ENCODE measurements around the gene UBR2. TPM values are rescaled to one million over a fixed set of nuclear protein-coding genes. Genes with fewer than 3 reads are reported as not detected.

The UBR2 gene
- total and polyA plus RNA-seq, 2 of the 4 experiments (the other 2 are of a cell fraction), result 7.7 to 32.3 TPM

DNA sequence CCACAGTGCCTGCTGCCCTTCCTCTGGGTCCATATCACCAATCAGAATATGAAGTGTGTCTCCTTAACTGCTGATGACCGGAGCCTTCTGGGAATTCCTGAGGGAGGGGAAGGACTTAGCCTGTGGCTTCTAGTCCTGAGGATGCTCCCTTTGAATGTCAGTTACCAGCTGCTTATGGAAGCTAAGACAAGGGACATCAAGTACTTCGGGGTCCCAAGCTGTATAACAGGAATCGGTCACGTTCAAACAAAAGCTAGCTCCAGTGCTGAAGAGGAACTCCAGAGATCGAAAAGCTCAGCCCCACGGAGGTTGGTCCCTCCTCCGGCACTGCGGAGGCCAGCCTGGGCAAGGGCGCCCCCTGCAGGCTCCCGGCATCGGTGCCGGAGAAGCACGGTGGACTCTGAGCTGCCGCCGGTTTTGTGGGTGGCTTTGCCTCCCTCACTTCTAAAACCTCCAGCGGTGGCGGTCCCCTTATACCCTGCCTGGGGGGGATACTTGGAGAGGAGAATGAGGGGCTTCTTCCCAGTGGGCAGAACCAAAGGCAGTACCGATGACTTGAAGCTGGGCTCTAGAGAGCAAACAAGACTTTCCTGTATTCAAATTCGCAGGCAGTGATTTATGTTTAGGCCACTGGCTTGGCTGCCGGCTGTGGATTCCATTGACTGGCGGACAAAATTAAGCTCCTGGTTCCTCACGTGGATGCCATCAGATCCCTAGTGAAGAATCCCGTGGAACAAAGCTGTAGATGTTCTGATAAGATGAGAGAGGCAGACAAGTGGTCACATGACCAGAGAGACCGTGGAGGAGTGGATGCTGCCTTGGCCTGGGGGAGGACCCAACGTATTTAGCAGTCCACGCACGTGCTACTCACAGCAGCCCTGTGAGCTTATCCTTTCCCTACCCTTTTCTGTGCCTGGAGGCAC is 16.2 kb upstream of the UBR2 start:
- no peaks in the 10 kb centered on the region for H3K9me3 ChIP-seq (ENCODE audit: control insufficient read depth, insufficient read depth, low read length)
- intact Hi-C loops (cut with micrococcal nuclease), result loop anchor here (1.0 to 5.0 kb wide), 4 partner anchors 96 to 472 kb away; partner anchors contain the start of genes MRPS10 and TRERF1
- H3K4ac ChIP-seq (ENCODE audit: low read depth, low read length), result peak overlapping the region; percentile 99
- peak overlapping the region; percentile 98 for H2BK20ac ChIP-seq (ENCODE audit: low read depth, low read length)
- in situ Hi-C loops (cut with MboI; ENCODE audit: low sequenced_read_pairs), result loop anchor here (5.0 to 10.0 kb wide), 2 partner anchors 285 to 473 kb away; no protein-coding TSS in a partner anchor
- peak overlapping the region; percentile 97 for H2AFZ ChIP-seq (replicated peaks; ENCODE audit: low read length, poor library complexity)
- peak overlapping the region; percentile 88 for H3K56ac ChIP-seq (ENCODE audit: extremely low read depth, insufficient read depth, low read length)
- no peaks in the 10 kb centered on the region for H4K20me1 ChIP-seq (ENCODE audit: insufficient read depth, low read length)
- H3K4me2 ChIP-seq (ENCODE audit: low read depth, low read length), result peak overlapping the region; percentile 77
- dilution Hi-C loops (cut with HindIII; ENCODE audit: low sequenced_read_pairs, unreplicated experiment), result no loop called here
- H2BK5ac ChIP-seq (ENCODE audit: low read depth, low read length, poor library complexity, severe bottlenecking), result peak overlapping the region; percentile 87
- H3K27ac ChIP-seq (ENCODE audit: insufficient read depth, low read length), result peak overlapping the region; percentile 62
- 0 out of 4 replicates have a peak, but pooled peaks cover 0 to 2% of the 10 kb centered on the region in 2 experiments for H3K79me1 ChIP-seq (ENCODE audit: low read depth in 1 of 2, low read length in 2 of 2)
- H3K27me3 ChIP-seq (ENCODE audit: control insufficient read depth, insufficient read depth, low read length), result no peaks in the 10 kb centered on the region
- peak overlapping the region; percentile 100 for H3K14ac ChIP-seq (replicated peaks; ENCODE audit: low read depth, low read length)
- peak overlapping the region; percentile 91 for H2BK15ac ChIP-seq (ENCODE audit: low read depth, low read length)
- H3K4me1 ChIP-seq (ENCODE audit: control insufficient read depth, insufficient read depth, low read length), result 0 out of 2 replicates have a peak, but pooled peaks cover 3% of the 10 kb centered on the region
- peaks cover 6% of the 10 kb centered on the region; the same call in 1 of the 2 replicates for H3K9me1 ChIP-seq (ENCODE audit: insufficient read depth, low read length)
- peak overlapping the region; percentile 55 to 96 for H4K8ac ChIP-seq (ENCODE audit: low read depth in 2 of 2, low read length in 2 of 2)
- H3K4me3 ChIP-seq (ENCODE audit: insufficient read depth, low read depth, low read length), result peak overlapping the region; percentile 49
- WGBS, 2 experiments (ENCODE audit: extremely low coverage in 2 of 2, insufficient read length in 1 of 2), result 13% methylated on average over 6 of the region's 27 CpGs; no CpG with 5 or more reads in 1 of the 2 experiments
- H2BK120ac ChIP-seq (ENCODE audit: low read depth, low read length), result peak overlapping the region; percentile 99
- peak overlapping the region; percentile 72 for H2AK9ac ChIP-seq (replicated peaks; ENCODE audit: low read depth, low read length, poor library complexity)
- no peaks in the 10 kb centered on the region for H3K36me3 ChIP-seq (ENCODE audit: control insufficient read depth, insufficient read depth, low read length)
- H3K9ac ChIP-seq (ENCODE audit: low read depth, low read length), result peak overlapping the region; percentile 72
- peak overlapping the region; percentile 84 for H4K5ac ChIP-seq (ENCODE audit: low read depth, low read length)
- CTCF ChIA-PET, result interaction anchor here (0.6 to 1.7 kb wide), 41 partner anchors 9 to 459 kb away, joined by 3 to 18 read pairs (median 4); partner anchors contain the start of gene UBR2
- POLR2A ChIA-PET (ENCODE audit: unreplicated experiment), result no interaction called here
- peak overlapping the region; percentile 97 for H3K23ac ChIP-seq (ENCODE audit: low read depth, low read length)
- H3K18ac ChIP-seq (ENCODE audit: low read depth, low read length), result peak overlapping the region; percentile 84
- BruUV-seq (replicated peaks), result no TSS peak
- H4K91ac ChIP-seq (ENCODE audit: insufficient read depth, low read depth, low read length), result peak overlapping the region; percentile 95
- DNase-seq (peak; percentile 73), ATAC-seq (ENCODE audit: low read depth) (peak; percentile 99)
- H2AK5ac ChIP-seq (ENCODE audit: low read depth, low read length), result peak overlapping the region; percentile 10; the same call in 1 of the 2 replicates
- no peak for TF ChIP-seq NFE2L2 (IDR thresholded peaks at IDR 0.05; ENCODE audit: low read depth, low read length)
- TF ChIP-seq RCOR1 (IDR thresholded peaks at IDR 0.05; ENCODE audit: insufficient replicate concordance, low read length), result no peak
- TF ChIP-seq RFX5 (IDR thresholded peaks at IDR 0.05; ENCODE audit: low read depth, low read length), result no peak
- TF ChIP-seq, protein P1, sequence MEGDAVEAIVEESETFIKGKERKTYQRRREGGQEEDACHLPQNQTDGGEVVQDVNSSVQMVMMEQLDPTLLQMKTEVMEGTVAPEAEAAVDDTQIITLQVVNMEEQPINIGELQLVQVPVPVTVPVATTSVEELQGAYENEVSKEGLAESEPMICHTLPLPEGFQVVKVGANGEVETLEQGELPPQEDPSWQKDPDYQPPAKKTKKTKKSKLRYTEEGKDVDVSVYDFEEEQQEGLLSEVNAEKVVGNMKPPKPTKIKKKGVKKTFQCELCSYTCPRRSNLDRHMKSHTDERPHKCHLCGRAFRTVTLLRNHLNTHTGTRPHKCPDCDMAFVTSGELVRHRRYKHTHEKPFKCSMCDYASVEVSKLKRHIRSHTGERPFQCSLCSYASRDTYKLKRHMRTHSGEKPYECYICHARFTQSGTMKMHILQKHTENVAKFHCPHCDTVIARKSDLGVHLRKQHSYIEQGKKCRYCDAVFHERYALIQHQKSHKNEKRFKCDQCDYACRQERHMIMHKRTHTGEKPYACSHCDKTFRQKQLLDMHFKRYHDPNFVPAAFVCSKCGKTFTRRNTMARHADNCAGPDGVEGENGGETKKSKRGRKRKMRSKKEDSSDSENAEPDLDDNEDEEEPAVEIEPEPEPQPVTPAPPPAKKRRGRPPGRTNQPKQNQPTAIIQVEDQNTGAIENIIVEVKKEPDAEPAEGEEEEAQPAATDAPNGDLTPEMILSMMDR (conservative IDR thresholded peaks at IDR 0.05; ENCODE audit: low read depth, low read length), result peak; percentile 95
- peak; percentile 53; the same call in 1 of the 2 replicates for TF ChIP-seq POLR2A (IDR thresholded peaks at IDR 0.05; ENCODE audit: low read depth, low read length)
- TF ChIP-seq CEBPB (IDR thresholded peaks at IDR 0.05; ENCODE audit: low read depth, low read length), result no peak
- TF ChIP-seq, protein P2, sequence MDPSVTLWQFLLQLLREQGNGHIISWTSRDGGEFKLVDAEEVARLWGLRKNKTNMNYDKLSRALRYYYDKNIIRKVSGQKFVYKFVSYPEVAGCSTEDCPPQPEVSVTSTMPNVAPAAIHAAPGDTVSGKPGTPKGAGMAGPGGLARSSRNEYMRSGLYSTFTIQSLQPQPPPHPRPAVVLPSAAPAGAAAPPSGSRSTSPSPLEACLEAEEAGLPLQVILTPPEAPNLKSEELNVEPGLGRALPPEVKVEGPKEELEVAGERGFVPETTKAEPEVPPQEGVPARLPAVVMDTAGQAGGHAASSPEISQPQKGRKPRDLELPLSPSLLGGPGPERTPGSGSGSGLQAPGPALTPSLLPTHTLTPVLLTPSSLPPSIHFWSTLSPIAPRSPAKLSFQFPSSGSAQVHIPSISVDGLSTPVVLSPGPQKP (IDR thresholded peaks at IDR 0.05; ENCODE audit: borderline replicate concordance, low read depth, low read length), result no peak
- TF ChIP-seq MAZ (IDR thresholded peaks at IDR 0.05; ENCODE audit: borderline replicate concordance, low read depth, low read length), result peak; percentile 99
- TF ChIP-seq FOS (IDR thresholded peaks at IDR 0.05; ENCODE audit: low read depth, low read length), result no peak
- TF ChIP-seq CHD1 (IDR thresholded peaks at IDR 0.05; ENCODE audit: low read depth, low read length), result no peak
- peak; percentile 84 for TF ChIP-seq SMC3 (IDR thresholded peaks at IDR 0.05; ENCODE audit: low read depth, low read length)
- TF ChIP-seq RAD21 (IDR thresholded peaks at IDR 0.05; ENCODE audit: low read length), result peak; percentile 97
- TF ChIP-seq MAFK (IDR thresholded peaks at IDR 0.05; ENCODE audit: low read depth, low read length), result no peak
